Fibroblast of skin of right quadriceps (primary cell): ENCODE measurements around the gene KRT4.

ENCODE experiments used
- DNase-seq: peaks from one replicate; pipeline ENCODE4 v3.0.0-alpha.2; 2013

KRT4 gene

GRCh38 chr12:52836491-52837412 is 22.8 kb upstream of the KRT4 start:
- DNase-seq = no peak

- DNase-seq = peak; percentile 41
Observed at GRCh38 chr12:52836042-52836466, 22.1 kb upstream of the KRT4 start.

DNA sequence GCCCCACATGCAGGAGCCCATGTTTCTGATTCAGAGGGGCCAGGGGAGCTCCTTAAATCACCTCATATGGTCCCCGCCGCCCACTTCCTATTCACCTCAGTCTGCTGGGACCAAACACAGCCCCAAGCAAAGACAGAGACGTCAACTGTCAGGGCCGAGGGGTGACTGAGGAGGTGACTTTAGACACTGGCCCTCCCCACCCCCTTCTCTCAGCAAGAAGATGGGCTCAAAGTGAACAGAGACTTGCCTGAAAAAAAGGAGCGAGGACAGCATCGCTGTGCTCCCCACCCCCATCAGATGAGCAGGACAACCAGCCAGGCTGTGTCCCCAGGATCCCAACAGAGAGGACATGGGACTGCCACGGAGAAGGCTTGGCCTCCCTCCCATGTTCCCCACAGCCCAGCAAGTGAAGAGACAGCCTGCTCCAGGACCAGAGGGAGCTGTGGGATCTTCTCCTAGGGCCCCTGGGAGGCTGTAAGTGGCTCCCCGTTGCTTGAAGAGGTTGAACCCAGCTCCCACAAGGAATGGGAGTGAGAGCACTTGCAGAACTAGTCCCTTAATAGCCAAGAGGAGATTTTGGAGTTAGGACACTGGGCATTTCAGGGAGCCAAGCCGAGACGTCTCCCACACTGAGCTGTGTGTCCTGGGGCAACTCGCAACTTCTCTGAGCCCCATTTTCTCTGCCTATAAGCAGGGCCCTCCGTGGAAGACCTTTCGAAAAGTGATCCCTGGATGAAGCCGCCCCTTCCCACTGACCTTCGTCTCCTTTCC is 21.5 kb upstream of the KRT4 start:
- no peak for DNase-seq

GRCh38 chr12:52834727-52835001 is 20.7 kb upstream of the KRT4 start:
- no peak for DNase-seq

DNA sequence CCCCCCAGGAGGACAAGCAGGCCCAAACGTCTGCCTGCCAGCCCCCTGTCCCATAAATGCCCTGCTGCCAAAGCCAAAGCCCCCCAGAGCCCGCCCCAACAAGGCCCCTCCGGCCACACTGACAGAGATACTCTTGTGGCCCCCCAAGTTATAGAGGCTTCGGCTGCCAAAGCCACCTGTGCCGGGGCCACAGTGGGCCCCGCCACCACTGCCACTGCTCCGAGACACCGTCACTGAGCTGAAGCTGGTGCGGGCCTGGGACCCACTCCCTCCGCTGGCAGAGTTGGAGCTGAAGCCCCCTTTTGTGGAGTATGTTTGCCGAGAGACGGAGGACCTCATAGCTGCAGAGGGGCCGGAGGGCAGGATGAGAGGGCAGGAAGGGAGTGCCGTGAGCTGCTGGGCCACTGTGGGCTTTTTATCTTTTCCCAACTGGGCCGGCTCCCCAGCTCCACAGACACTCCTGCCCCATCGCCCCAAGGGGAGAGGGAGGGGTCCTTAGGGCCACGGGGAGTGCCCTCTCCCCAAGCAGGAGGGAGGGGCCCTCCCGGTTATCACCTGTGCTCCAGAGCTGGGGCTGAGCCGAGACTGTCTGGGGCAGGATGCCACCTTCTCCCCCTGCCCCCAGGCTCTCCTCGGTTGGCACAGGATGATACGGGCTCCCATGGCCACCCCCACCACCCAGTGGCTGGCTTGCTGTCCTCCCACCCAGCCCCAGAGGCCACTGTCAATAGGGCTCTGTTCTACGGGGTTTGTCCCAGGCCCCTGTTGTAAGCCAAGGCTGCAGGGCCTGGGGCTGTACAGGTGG is 20.2 kb upstream of the KRT4 start, which contains the start of gene KRT79:
Gene KRT79, minus strand, starts transcription at position 390 of the 805 bp plus-strand sequence. Its CDS starts 51 bp downstream, at position 339.
- DNase-seq = no peak

GRCh38 chr12:52832985-52833905 is 19.3 kb upstream of the KRT4 start:
- DNase-seq = no peak

GRCh38 chr12:52832451-52832850 is 18.5 kb upstream of the KRT4 start:
- no peak for DNase-seq

DNA sequence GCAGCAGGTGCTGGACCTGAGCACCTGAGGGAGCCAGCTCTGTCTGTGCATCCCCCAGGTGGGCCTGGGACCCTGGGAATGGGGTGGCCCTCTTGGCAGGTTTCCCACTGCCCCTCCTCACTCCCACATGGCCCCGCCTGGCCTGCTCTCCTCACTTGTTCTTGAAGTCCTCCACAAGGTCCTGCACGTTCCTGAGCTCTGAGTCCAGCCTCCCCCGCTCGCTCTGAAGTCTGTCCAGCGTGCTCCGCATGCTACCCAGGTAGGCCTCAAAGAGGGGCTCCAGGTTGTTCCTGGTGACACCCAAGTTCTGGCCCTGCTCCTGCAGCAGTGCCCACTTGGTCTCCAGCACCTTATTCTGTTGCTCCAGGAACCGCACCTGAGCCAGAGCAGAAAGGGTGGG is 17.3 kb upstream of the KRT4 start:
- no peak for DNase-seq

DNA sequence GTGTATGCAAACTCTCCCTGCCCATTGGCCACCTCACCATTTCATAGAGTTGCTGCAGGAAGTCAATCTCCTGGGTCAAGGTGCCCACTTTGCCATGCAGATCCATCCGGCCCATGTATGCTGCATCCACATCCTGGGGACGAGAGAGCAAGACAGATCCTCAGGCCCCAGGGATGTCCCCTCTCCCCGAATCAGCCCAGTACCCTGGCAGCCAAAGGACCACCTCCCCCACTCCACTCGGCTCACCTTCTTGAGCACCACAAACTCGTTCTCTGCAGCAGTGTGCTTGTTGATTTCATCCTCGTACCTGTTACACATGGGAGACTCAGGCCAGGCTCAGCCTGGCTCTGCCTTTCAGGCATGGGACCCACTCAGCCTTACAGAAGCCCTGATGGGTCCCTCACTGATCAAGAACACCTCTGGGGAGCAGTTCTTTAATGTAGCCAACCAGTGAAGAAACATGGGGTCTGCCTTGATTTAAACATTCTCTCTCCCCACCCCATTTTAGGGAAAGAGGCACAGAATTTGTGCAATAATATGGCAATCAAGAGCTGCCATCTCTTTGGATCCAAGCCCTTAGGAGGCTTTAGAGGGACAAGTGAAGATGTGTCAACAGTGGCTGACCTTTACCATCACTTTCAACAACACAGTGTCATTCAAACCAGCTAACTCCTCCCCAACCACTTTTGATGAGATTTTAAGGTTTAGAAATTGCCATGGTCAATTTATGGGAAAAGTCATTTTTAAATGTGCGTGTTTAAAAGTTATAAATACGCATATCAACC is 16.3 kb upstream of the KRT4 start:
- no peak for DNase-seq

DNA sequence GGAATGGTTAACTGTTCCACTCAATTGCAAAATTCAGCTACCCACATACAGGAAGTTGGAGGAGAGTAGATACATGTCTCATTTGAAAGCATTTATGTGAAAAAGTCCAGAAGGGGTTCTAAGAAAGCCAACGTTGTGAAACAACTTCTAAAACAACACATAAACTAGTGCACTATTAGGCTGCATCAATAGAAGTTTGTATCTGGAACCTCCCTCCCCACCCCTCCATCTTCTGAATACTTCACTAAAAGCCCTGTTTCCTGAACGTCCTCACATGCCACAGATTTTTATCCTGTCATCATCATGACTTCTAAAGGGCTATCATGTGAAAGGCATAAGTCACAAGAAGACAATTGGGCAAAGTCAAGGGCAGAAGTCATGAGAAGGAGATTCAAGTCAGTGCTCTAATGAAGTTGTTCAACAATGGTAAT is 14.7 kb upstream of the KRT4 start:
- DNase-seq = peak; percentile 11

- DNase-seq = no peak
Observed at GRCh38 chr12:52828156-52828555, 14.2 kb upstream of the KRT4 start.

DNA sequence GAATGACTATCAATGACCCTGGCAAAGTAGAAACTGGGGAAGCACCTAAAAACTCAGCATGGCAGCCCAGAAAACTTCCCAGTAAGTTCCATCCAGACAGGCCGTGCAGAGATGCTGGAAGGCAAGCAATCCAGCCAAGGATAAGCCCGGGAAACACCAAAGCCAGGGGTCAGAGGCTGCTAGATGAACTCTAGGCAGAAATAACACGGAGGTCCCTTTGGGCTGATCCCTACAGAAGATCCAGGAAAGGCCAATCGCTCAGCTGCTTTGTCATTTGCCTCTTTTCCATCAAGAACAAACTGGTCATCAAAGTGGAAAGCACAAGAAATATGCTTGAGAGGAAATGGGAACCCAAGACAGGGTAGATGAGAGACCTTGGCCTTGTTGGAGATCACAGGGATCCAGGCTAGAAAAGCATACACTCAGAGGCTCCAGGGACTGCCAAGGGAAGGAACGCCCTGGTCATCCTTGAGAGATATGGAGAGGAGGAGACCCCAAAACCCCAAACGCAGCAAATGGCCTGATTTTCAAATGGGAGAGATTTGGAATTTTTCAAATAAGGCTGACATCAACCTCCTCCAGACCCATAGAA is 13.7 kb upstream of the KRT4 start:
- no peak for DNase-seq

DNA sequence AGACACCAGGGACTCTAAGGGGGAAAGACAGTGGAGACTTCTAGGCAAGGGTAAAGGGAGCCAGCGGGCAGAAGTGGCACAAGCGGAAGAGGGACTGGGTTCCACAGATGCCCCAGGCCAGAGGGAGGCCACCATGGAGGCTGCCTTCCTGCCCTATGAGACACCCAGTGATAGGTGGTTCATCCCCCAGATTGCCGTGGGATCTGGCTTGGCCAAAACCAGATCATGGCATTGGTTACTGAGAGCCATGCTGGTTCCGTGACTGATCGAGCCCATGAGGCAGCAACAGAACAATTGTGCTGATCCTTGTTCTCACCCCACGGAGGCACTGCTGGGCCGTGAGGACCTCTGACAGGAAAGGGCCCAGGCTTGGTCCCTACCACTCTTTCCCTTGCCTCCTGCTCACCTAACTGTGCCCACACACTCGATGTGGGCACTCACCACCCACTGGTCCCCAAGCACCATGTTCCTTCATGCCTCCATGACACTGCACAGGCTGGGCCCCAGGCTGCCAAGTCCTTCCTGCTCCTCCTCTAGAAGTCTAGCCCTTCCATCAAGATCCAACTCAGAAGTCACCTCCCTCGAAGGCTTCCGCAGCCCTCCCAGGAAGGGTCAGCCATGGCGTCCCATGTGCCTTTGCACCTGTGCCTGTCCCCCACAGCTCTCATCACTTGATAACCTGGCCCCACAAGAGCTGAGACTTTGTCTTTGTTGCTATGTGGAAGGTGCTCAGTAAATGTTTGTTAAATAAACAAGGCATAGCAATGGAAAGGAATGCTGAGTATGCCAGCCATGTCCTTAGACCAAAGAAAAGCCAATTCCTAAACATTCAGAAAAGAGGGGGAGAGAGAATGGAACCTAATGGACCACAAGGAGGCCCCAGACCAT is 12.9 kb upstream of the KRT4 start:
- no peak for DNase-seq

DNA sequence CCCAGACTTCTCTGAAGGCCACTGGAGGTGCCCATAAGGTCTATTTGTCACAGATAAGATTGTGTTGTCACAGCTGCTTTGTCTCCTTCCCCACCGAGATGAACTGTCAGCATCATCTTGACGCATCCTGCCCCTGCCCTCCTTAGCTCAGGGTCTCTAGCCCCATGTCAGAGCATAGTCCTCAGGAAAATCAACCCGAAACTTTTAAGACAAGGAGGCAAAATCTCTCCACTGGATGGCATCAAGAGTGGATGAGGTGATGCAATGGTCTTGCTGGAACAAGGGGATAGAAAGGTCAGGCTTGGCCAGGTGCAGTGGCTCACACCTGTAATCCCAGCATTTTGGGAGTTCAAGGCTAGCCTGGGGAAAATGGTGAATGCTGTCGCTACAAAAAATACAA is 12.0 kb upstream of the KRT4 start:
- DNase-seq = no peak

DNA sequence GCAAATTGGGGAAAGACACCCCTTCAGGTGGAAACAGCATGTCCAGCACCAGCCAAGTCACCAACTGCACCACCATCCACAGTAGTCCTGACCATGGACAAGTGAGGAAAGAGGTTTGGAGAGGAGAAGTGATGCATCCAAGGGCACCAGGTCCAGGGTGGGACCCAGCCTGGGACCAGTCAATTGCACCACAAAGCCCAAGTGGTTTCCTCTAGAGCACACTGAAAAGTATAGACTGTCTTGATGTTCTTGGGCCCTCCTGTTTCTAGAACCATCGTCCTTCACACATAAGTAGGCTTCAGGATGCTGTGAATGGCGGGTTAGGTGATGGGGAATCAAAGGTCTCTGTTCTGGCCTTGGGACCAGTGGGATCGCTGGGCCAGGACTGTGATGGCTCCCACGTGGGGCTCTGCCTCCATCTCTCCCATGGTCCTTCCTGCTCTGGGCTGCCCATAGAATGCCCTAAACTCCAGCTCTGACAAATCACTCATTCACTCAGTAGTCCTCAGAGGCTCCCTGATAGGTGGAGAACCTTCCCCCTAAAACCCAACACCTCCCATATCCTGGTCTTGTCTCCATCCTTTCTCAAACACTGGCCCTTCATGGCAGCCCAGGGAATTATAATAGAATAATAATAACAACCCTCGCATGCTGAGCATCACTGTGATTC is 11.0 kb upstream of the KRT4 start:
- no peak for DNase-seq

DNA sequence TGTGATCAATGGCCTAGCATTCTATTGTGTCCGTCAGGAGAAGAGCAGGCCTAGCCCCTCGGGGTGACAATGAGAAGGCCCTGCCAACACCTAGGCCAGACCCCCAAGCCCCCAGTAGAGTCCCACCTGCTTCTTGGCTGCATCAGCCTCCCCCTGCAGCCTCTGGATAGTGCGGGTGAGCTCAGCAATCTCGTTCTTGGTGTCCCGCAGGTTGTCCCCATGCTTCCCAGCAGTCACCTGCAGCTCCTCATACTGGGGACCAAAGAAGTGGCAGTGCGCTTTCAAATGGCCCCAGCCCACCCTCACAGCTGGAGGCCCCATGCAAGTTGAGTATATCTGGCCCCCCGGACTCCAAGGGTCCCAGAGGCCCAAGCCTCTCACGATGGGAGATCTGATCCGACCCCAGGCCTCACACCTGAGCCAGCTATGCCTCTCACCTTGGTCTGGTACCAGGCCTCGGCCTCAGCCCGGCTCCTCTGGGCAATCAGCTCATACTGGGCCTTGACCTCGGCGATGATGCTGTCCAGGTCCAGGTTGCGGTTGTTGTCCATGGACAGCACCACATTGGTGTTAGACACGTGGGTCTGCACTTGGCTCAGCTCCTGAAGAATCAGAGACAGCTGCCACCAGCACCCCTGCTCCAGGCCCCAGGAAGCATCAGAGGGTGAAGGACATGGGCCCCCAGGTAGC is 10.0 kb upstream of the KRT4 start:
- no peak for DNase-seq

GRCh38 chr12:52822771-52823510 is 9.0 kb upstream of the KRT4 start:
- DNase-seq = no peak
